NCI-H187 (cell line): ENCODE measurements around the gene RPS27.
"Not testable (repeated sequence)": the region's sequence is repeated elsewhere in the genome, so short reads cannot be mapped to it uniquely, and the experiment has no call there.

ENCODE experiments used
- DNase-seq, 2 experiments: peaks; one replicate each; lab custom pipeline; 2025; lab: John Stamatoyannopoulos, UW

Gene RPS27

DNA sequence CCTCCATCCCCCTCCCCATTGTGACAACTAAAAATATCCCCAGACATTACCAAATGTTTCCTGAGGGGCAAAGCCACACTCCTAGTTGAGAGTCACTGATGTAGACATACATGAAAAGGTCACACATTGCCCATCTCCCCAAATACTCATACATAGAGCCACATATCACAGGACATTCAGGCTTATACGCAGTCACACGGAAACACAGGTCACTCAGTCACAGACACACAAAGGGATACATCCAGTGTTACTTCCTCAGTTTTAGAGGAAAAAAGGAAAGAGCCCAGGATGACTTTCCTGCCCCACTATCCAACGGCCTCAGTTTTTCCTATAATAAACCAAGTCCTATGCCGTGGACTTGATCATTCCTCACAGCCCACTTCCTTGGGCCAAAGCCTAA, 29.1 kb upstream of the RPS27 start:
- no peak for DNase-seq

DNA sequence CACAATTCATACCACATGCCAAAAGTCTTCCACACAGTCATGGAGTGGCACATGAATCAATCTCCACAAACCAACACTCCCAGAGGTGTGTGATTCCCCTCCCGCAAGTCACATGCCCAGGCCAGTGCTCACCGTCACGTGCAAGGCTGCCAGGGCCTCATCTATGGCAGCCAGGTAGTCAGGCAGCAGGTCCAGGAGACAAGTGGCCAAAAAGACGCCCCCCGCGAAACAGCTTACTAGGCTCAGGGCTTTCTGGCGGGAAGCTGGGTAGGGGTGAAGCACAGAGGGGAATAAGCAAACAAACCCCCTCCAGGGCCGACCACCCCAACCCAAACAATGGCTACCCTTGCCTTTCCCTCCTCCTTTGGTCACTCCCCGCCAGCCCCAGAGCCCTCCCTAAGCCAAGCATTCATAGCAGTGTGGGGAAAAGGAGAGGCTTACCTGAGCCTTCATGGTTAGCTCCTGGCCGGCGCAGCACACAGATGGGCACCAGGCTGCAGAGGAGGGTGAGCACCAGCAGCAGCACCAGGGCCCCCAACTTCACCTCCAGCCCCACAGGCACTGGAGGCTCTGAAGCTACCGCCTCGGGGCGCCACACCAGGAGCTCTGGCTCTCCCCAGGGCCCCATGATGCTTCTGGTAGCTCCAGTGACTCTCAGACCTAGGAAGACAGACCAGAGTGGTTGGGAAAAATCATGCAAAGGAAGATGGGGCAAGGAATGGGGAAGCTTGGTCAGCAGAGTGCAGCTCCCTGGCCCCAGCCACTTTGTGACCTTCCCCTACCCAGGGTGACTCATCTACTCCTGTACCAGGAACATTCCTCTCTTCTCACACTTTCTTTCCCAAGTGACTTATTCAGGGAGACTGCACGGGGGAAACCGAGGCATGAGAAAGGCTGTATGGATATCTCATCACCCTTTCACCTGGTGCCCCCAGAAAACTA, 28.2 kb upstream of the RPS27 start:
- DNase-seq: no peak

DNA sequence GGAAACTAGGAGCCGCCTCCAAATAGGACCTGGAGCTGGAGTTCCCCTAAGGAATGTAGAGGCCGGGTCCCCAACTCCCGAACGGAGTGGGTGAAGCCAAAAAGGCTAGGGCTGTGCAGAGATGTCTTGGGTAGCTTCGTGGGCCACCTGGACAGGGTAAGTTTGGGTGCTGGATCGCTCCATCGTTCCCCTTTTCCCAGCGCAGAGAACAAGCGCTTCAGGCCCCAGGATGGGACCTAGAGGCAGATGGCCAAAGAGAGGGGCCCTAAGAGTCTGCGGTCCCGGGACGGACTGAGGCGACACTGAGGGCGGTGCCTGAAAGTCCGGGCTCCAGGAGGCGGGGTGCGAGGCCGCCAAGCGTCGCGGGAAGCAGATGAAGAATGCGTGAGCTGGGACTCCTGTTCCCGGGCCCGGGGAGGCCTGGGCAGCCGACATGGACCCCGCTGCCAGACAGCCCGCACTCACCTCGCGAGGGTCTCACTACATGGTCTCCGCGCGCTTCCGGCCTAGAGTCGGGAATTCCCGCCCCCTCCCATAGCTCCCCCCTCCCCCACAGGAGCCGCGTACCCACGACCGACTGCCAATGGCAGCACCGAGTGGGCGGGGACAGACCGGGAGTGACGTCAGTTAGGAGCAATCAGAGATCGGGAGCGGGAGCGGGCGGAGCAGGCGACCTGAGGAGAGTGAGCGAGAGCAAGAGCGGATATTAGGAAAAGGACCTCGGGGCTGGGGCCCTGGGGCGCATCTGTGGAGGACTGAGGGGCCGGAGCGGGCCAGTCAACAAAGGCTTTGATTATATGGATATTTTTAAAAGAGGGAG, 27.3 kb upstream of the RPS27 start, which contains the start of gene SLC39A1:
SLC39A1 (minus strand) TSS at position 508 of the 820 bp plus-strand sequence. CDS start 822 bp downstream, outside the sequence.
- DNase-seq: peak; percentile 99 to 100

DNA sequence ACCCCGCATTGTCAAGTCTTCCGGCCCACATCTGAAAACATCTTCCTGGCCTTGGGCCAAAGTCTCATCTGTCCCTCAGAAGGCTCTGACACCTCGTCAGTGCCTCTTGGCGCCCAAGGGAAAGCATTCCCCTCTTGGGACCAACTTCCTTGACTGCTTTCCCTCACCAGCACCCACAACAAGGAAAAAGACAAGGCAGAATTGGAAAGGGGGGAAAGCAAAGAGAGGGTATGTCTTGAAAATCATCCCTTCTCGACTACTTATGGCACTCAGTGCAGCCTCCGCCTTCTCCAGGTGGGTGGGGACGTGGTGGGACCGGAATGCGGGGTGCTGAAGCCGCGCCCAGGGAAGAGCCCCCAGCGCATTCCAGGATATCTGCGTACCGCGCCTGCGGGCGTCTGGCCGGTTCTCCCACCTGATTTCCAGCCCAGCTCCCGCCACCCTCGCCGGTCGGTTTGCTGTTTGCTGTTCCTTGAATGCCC, 26.7 kb upstream of the RPS27 start:
- no peak for DNase-seq

DNA sequence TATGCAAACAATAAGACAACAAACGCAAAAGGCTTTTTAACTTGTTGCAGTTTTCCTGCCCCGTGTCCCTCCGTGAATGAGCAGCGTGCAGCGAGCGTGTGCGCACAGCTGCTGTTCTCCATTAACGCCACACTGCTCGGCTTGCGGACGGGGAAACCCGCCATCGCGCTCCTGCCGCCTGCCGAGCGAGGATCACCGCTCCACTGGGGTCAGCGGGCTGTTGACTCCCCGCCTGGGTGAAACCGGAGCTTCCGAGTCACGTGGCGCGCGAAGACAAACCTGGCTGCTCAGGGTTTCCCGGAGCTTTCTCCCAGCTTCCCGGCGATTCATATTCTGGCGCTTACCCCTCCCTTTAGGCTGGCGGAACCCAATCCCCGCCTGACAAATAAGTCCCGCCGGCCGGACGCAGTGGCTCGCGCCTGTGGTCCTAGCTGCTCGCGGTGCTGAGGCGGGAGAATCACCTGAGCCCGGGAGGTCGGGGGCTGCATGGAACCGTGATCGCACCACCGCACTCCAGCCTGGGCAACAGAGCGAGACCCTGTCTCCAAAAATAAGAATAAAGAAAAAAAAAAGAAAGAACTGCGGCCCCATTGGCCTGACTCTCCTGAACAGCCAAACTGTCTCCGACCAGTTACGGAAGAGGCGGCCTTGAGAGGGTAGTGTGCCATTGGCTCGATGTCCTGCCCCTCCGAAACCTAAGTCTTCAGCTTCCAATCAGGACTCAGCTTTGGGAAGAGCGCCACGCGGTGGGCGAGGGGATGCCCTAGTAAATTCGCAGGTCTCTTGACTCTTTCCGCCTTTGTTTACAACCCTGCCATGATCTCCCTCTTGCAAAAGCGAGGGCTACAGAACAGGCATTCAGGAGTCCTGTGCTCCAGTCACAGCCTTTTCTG, 23.2 kb upstream of the RPS27 start, which contains the start of gene CREB3L4:
CREB3L4 (plus strand) TSS at position 796 of the 893 bp plus-strand sequence. CDS start 624 bp downstream, outside the sequence.
- peak; percentile 99 for DNase-seq

DNA sequence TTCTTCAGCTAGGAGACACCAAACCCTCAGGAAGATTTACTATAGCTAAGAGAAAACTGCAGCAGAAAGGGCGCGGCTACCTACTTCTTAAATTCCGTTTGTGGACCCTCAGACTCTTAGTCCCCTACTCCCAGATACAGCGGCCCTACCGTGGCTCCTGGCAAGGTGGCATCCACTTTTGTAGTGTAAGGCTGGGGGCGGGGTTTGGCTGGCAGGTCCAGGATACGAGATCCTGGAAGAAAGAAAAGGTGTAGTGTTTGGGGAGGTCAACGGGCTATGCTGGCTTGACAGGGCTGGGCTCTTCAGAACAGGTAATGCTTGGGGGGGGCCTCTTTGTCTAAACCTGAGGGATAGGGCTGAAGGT, 22.6 kb upstream of the RPS27 start:
- peak in 1 of 2 experiments; percentile 72 for DNase-seq

DNA sequence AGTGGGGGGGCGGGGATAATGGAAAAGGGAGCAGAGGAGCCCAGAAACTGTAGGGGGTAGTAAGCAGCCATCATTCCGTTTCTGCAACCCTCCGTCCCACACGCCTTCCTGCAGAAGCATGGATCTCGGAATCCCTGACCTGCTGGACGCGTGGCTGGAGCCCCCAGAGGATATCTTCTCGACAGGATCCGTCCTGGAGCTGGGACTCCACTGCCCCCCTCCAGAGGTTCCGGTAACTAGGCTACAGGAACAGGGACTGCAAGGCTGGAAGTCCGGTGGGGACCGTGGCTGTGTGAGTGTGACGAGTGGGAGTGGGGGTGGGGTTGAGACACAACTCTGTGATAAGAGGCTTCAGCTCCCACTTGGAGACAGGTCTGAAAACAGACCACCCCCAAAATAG, 22.2 kb upstream of the RPS27 start:
- DNase-seq: peak in 1 of 2 experiments; percentile 76

DNA sequence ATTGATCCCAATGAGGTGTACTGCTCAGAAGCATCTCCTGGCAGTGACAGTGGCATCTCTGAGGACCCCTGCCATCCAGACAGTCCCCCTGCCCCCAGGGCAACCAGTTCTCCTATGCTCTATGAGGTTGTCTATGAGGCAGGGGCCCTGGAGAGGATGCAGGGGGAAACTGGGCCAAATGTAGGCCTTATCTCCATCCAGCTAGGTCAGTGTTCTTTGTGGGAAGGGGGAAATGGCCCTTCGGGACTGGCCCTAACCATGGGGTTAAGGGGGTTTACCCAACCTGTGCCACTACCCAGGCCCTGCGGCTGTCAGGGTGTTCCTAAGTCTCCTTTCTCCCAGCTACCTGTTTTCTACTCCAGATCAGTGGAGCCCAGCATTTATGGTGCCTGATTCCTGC, 21.6 kb upstream of the RPS27 start:
- DNase-seq: no peak

DNA sequence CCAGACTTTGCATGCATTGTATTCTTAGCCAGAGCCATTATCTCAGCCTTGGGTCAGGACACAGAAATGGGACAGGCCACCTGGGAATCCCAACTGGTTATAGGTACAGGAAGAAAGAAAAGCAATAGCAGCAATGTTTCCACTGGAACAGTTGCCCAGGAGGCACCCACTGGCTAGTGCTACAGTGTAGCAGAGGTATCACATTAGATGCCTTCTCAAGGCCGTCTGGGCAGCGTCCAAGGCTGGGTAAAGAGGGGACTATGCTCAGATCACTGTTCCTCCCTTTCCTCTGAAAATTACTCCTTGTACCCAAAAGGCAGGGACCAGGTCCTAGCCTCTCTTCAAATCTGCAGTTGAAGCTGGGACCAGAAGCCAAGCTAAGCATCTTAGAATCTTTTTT, 20.2 kb upstream of the RPS27 start:
- no peak for DNase-seq

DNA sequence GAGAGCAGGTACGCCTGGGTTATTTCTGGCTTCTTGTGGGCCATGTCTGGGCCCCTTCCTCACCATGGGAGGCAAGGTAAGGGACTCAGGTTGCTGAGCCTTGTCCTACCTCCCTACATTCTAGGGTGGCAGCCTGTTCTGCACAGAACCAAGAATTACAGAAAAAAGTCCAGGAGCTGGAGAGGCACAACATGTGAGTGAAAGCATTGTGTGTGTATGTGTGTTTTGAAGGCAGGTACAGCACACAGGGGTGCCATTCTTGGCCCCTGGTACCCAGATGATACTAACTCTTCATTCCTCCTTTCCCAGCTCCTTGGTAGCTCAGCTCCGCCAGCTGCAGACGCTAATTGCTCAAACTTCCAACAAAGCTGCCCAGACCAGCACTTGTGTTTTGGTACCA, 17.5 kb upstream of the RPS27 start:
- no peak for DNase-seq

DNA sequence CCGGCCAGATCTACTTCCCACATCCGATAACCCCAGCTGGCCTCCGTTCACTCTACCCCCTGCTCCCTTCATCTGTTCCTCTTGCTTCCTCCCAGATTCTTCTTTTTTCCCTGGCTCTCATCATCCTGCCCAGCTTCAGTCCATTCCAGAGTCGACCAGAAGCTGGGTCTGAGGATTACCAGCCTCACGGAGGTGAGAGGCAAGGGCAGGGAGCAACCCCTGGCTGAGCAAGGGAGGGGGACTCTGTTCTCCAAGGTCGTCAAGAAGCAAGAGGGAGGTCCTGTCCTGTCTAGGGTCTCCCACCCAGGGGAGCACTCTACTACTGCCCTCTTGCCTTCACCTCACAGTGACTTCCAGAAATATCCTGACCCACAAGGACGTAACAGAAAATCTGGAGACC, 17.0 kb upstream of the RPS27 start:
- no peak for DNase-seq

DNA sequence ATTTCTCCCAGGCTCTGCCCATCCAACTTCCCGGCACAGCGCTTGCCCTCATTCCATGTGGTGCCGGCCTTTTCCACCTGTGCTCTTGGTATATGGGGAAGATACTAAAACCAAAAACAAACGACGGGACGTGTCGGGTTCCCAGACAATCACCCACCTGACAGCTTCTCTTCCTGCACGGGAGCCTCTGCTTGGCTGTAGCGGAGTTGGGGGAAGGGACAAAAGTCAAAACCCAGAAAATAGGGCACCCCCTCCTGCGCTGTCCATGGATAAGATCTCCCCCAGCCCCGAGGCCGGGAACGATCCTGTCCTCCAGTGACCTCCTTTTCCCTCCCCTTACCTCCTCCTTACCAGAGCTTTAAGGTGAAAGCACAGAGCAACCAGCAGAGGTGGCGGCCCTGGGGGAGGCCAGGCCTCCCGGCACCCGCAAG, 13.7 kb upstream of the RPS27 start:
- no peak for DNase-seq

DNA sequence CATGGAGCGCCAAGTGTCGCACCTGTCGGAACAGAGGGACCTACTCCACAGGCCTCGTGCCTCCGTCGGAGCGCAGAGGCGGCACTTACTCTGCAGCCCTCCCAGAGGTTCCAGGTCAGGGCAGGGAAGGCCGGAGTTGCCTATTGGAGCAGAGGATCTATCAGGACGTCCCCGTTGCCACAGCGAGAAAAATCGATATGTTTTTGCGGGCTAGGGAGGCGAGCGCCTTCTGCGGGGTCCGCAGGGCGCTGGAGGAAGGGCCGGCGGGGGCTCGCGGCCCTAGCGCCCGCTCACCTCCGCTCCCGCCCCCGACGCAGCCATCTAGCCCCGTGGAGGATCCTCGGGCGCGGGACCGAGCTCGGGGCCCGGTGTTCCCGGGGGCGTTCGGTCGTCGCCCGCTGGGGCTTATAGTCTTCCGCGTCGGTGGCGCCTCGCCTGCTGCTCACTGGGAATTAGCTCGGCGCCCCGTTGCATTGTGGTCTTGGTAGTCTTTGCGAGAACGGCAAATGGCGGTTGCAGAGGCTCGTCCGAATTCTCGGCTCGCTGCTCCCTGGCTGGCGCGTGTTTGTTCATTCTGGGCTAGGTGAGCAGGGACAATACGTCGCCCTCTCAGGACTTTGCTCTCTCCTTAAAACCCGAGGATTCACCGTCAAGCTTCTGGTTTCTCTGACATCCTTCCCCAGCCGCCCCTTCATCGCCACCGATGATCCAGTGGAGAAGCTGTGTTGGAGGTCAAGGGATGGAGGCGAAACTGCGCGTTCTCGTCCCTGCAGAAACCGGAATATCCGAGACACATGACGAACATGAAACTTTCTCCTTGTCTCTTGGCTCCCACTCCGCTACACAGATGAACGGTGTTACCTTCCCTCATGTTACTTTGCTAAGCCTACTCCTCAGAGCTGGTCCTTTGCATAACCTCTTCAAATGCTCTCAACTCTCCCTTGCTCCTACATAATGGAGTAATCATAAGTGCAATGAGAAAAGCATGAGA, 13.0 kb upstream of the RPS27 start, which contains the start of gene JTB:
JTB (minus strand) TSS at position 425 of the 991 bp plus-strand sequence; CDS start at position 3, 422 bp downstream.
- peak; percentile 91 to 94 for DNase-seq

DNA sequence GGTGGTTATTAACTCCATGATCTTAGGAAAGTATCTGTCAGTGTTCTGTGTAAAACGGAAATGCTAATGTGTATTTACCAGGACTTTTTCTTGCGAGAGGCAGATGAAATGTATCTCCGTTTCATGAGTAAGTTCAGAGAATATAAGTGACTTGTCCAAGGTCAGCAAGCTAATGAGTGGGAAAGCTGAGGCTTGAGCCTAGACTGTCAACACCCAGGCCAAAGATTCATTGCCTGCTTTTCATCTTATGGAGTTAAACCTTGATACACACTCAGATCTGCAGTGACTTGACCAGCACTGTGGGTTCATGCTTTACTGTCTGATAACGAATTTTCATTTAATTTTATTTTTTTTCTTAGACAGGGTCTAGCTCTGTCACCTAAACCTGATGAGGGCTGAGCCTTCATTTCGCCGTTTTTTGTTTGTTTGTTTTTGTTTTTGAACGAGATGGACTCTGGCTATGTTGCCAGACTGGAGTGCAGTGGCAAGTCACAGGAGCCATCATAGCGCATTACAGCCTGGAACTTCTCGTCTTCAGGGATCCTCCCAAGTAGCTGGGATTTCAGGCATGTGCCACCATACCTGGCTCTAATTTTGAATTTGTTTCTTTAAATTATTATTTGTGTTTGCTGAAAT, 12.2 kb upstream of the RPS27 start:
- DNase-seq: no peak

DNA sequence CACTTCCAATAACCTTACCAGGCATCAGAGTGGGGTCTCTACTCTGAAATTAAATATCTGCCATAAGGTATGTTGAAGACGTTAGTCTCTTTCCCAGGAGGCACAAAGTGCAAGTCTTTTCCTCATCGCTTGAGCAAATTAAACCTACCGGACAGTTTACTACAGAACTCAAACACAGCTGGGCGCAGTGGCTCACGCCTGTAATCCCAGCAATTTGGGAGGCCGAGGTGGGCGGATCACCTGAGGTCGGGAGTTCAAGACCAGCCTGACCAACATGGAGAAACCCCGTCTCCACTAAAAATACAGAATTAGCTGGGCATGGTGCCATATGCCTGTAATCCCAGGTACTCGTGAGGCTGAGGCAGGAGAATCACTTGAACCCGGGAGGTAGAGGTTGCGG, 11.5 kb upstream of the RPS27 start:
- not testable (repeated sequence) for DNase-seq

DNA sequence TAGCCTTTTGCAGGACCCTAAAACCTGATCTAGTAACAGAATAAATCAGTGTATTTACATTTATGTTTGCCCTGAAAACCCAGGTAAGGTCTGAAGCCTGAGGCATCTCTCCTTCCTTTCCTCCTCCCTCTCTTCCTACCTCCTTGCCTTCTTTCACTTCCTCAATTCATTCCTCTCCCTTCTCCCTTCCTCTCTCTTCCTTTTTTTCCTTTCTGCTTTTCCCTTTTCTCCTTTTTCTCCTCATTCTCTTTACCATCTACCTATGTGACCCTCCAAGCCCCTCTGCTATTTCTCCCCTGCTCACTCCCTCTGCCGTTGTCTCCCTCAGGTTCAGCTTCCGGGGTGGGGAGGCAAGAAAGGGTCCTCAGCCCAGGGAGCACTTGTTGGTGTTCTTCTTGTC, 8.8 kb upstream of the RPS27 start:
- DNase-seq: not testable (repeated sequence)

DNA sequence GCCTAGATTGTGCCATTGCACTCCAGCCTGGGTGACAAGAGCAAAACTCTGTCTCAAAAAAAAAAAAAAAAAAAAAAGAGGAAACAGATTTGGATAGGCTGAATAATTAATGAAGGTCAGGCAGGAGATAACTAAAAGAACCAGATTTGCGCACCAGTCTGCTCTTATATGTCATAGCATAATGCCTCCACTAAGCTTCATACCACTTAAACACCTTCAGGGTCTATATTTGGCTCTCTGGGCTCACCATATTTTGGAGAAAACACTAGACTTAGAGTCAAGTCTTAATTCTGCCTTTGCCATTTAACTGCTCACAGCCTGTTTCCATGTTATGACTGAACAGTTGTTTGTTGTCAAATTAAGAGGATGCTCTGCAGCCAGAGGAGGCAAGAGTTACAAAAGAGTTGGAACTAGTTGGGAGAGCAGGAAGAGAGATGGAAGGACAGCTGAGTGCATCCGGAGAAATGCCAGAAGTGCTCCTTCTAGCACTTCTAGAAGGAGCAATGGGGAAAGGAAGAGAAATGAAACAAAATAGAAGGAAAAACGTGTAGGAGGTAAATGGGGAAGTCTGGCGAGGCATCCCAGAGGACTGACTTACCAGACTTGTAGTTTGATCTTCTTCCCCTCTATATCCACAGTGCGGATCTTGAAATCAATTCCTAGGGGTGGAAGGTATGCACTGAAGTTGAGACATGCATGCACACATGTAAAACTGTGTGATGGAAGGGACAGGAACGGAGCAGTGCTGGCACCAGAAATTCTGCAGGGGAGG, 6.3 kb upstream of the RPS27 start:
- no peak for DNase-seq

DNA sequence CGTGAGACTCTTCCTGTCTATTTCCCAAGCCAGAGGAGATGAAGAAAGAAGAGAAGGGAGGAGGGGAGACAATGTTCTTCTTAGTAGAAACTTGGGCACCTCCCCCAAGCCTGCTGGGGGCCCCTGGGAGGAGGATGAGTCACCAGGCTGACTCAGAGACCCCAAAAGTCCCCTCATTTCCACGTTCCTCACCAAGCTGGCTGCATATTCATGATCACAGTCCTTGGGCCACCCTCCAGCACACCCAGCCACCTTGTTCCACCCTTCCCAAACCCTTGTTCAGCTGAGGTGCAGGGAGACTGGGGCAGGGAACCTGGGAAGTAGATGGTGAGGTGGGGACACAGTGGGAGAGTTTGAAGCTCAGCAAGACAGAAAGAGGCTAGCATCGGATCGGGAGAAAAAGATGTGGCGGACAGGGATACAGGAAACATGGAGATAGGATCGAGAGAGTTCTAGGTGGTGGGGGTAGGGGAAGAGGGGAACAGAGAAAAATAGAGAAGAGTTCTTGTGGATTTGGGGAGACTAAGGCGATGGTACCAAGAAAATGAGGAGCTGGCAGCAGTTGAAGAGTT, 5.1 kb upstream of the RPS27 start:
- DNase-seq: no peak
